NT2/D1 (cell line): Measurements from ENCODE around the gene VEPH1.

Source experiments
- DNase-seq: peaks from one replicate; pipeline ENCODE4 v3.0.0-alpha.2; 2011; ENCODE audit warnings: low read depth, low spot score
- H3K27me3 ChIP-seq: 2 replicates; pipeline ENCODE4 v1.6.0; 2011; ENCODE audit warnings: mild to moderate bottlenecking; ENCODE audit not compliant: insufficient read length, insufficient read depth
- H3K36me3 ChIP-seq: 2 replicates; pipeline ENCODE4 v1.6.1; 2011; ENCODE audit warnings: mild to moderate bottlenecking, low read length, mixed read lengths; ENCODE audit not compliant: insufficient read depth, insufficient read length
- H3K4me1 ChIP-seq: 2 replicates; pipeline ENCODE4 v1.5.1; 2011; ENCODE audit not compliant: insufficient read depth, insufficient read length
- H3K4me3 ChIP-seq: 2 replicates; pipeline ENCODE4 v1.5.1; 2011; ENCODE audit warnings: low read depth; ENCODE audit not compliant: insufficient read length
- H3K9ac ChIP-seq: 2 replicates; pipeline ENCODE4 v1.6.0; 2011; ENCODE audit warnings: low read depth; ENCODE audit not compliant: insufficient read length
- H3K9me3 ChIP-seq: 2 replicates; pipeline ENCODE4 v1.5.1; 2011; ENCODE audit warnings: mild to moderate bottlenecking, low read length; ENCODE audit not compliant: insufficient read depth
- SUZ12 ChIP-seq: IDR thresholded peaks from 2 replicates; pipeline ENCODE4 v1.6.1; 2011; ENCODE audit not compliant: insufficient read length, insufficient read depth; ENCODE audit errors: extremely low read depth
- YY1 ChIP-seq: IDR thresholded peaks from 2 replicates; pipeline ENCODE4 v1.6.1; 2011; ENCODE audit not compliant: insufficient read length, insufficient read depth
- ZNF274 ChIP-seq: IDR thresholded peaks from 2 replicates; pipeline ENCODE4 v1.6.1; 2011; ENCODE audit warnings: mild to moderate bottlenecking, low read depth, low read length

Gene VEPH1

GRCh38 chr3:157459706-157460105, 43.5 kb downstream of the VEPH1 start:
- TF ChIP-seq YY1 (no peak), ZNF274 (no peak)
- H3K4me3 ChIP-seq = no peak overlapping the region
- H3K36me3 ChIP-seq = no peaks in the 10 kb centered on the region
- no peak overlapping the region for H3K9ac ChIP-seq
- H3K9me3 ChIP-seq = no peaks in the 10 kb centered on the region
- no peak for DNase-seq
- H3K27me3 ChIP-seq = no peaks in the 10 kb centered on the region
- H3K4me1 ChIP-seq = no peaks in the 10 kb centered on the region

GRCh38 chr3:157453824-157454223, 49.4 kb downstream of the VEPH1 start:
- Histone ChIP-seq H3K9ac (no peak overlapping the region), H3K4me1 (no peaks in the 10 kb centered on the region), H3K36me3 (no peaks in the 10 kb centered on the region), H3K27me3 (no peaks in the 10 kb centered on the region), H3K9me3 (no peaks in the 10 kb centered on the region), H3K4me3 (no peak overlapping the region)
- no peak for DNase-seq
- TF ChIP-seq ZNF274 (no peak), YY1 (no peak), SUZ12 (no peak)

DNA sequence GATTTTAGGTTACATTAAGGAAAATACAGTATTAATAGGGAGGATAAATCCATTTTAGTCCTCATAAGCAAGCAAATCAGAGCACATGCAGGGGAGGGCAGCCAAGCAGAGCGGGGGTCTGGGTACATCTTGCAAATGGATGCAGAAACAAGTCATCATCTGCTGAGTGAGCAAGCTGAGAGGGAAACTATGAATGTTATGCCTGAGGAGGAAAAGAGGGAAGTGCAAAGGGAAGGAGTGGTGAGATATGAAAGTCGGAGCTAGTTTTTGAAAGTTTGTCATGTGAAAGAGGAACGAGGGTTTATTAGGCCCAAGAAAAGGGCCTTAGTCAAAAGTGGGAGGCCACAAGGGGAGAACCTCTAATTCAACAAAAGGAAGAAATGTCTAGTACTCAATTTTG, 51.1 kb downstream of the VEPH1 start:
- Histone ChIP-seq H3K36me3 (no peaks in the 10 kb centered on the region), H3K4me1 (no peaks in the 10 kb centered on the region), H3K4me3 (no peak overlapping the region), H3K27me3 (no peaks in the 10 kb centered on the region), H3K9me3 (no peaks in the 10 kb centered on the region), H3K9ac (no peak overlapping the region)
- TF ChIP-seq YY1 (no peak), SUZ12 (no peak), ZNF274 (no peak)
- DNase-seq = no peak

DNA sequence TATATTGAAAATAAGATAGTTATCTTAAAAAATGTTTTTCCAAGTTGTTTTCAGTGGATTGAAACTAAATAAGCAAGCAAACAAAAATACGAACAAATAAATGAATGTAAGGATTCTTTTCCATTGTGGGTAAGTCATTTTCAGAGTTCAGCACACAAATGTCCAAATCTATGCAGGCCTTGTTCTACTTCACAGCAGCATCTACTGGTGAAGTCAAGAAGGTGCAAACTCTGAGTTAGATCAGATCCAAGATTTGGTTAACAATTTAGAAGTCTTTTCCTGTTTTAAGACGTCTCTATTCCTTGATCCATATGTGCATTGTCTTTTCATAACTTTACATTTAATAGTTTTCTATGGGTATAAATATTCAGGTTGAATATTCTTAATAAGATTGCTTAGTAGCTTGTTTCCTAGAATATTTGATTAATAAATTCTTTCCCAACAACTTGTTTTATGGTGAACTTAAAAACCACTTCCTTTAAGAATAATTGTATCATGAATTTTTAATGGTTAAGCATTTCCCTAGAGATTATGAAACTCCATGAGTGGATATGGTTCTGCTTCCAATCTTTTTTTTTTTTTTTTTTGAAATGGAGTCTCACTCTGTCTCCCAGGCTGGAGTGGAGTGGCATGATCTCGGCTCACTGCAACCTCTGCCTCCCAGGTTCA, 56.1 kb downstream of the VEPH1 start:
- Histone ChIP-seq H3K9me3 (no peaks in the 10 kb centered on the region), H3K4me1 (no peaks in the 10 kb centered on the region), H3K27me3 (no peaks in the 10 kb centered on the region), H3K9ac (no peak overlapping the region), H3K36me3 (no peaks in the 10 kb centered on the region), H3K4me3 (no peak overlapping the region)
- TF ChIP-seq YY1 (no peak), ZNF274 (no peak), SUZ12 (no peak)
- no peak for DNase-seq

GRCh38 chr3:157445857-157446256, 57.4 kb downstream of the VEPH1 start:
- Histone ChIP-seq H3K4me1 (no peaks in the 10 kb centered on the region), H3K9me3 (no peaks in the 10 kb centered on the region), H3K27me3 (no peaks in the 10 kb centered on the region), H3K4me3 (no peak overlapping the region), H3K36me3 (no peaks in the 10 kb centered on the region), H3K9ac (no peak overlapping the region)
- no peak for DNase-seq
- TF ChIP-seq YY1 (no peak), ZNF274 (no peak), SUZ12 (no peak)

GRCh38 chr3:157444797-157445184, 58.4 kb downstream of the VEPH1 start:
- DNase-seq = no peak
- Histone ChIP-seq H3K9me3 (no peaks in the 10 kb centered on the region), H3K36me3 (no peaks in the 10 kb centered on the region), H3K4me3 (no peak overlapping the region), H3K9ac (no peak overlapping the region), H3K27me3 (no peaks in the 10 kb centered on the region), H3K4me1 (no peaks in the 10 kb centered on the region)
- TF ChIP-seq ZNF274 = no peak
- no peak for TF ChIP-seq YY1
- TF ChIP-seq SUZ12 = no peak

DNA sequence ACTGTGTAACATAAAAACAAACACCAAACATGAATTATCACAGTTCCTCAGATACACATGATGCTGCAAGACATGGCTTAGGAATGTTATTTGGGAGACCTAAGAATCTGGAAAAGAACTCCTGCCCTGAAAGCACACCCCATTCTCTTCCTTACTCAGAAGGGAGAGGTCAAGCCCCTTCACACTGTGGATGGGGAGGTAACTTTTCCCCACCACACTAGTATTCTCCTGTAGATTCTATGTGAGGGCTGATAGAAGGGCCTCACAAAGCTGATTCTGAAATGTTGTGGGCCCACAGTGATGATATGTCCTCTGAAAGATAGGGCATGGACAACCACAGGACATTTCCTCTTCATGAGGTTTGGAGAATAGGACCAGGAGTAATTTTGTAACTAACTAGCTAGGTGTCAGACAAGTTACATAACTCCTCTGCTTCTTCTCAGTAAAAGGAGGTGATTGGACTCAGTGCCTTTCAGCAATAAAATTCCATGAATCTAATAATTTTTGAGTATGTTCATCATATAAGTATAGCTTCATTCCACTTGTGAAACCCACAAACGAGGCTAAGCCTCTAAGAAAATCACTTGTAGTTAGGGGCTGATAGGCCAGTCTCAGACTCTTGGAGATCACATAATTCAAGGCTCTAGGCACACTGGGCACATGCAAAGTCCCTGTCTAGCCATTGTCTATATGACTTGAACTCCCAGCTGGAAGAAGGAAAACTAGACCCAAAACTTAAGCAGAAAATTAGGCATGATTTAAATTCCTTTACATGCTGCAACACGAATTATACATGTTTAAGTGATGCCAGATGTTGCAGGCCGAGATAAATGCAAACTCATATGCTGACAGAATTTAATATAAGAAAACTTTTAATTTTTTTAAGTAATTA, 59.1 kb downstream of the VEPH1 start:
- DNase-seq = no peak
- H3K4me3 ChIP-seq = no peak overlapping the region
- no peak for TF ChIP-seq YY1
- no peak for TF ChIP-seq SUZ12
- no peak for TF ChIP-seq ZNF274

More for the DNA sequence above, 59.1 kb downstream of the VEPH1 start:
- Histone ChIP-seq H3K9me3 (no peaks in the 10 kb centered on the region), H3K4me1 (no peaks in the 10 kb centered on the region), H3K9ac (no peak overlapping the region), H3K36me3 (no peaks in the 10 kb centered on the region), H3K27me3 (peaks cover 2% of the 10 kb centered on the region)
